ENCODE data around the gene NCOA1. TPM values are rescaled to one million over a fixed set of nuclear protein-coding genes. Genes with fewer than 3 reads are reported as not detected.
"Not testable (repeated sequence)": the region's sequence is repeated elsewhere in the genome, so short reads cannot be mapped to it uniquely, and the experiment has no call there.

The NCOA1 gene
- polyA plus RNA-seq, 1 donor from 2014 or later: 8.7 TPM

GRCh38 chr2:24550301-24550700 is 59.2 kb downstream of the NCOA1 start:
- Mint-ChIP-seq H3K9me3 (peaks cover 0 to 18% (median 2%) of the 10 kb centered on the region in 3 donors), H3K4me1 (peaks cover 9 to 11% (median 11%) of the 10 kb centered on the region in 3 donors)
- H3K27ac Mint-ChIP-seq, H3K4me3 Mint-ChIP-seq, H3K27me3 Mint-ChIP-seq, H3K36me3 Mint-ChIP-seq: not testable (repeated sequence)

GRCh38 chr2:24551016-24551415 is 60.0 kb downstream of the NCOA1 start:
- Mint-ChIP-seq H3K9me3 (peaks cover 0 to 18% (median 2%) of the 10 kb centered on the region in 3 donors), H3K27ac (no peak overlapping the region), H3K4me3 (no peak overlapping the region), H3K4me1 (peaks cover 10 to 14% (median 11%) of the 10 kb centered on the region in 3 donors), H3K27me3 (no peaks in the 10 kb centered on the region), H3K36me3 (peaks cover 13% of the 10 kb centered on the region)

- peaks cover 19% of the 10 kb centered on the region for H3K36me3 Mint-ChIP-seq
- peaks cover 0 to 18% (median 2%) of the 10 kb centered on the region in 3 donors for H3K9me3 Mint-ChIP-seq
- H3K27me3 Mint-ChIP-seq: no peaks in the 10 kb centered on the region
- no peak overlapping the region for H3K27ac Mint-ChIP-seq
- peaks cover 11 to 15% (median 11%) of the 10 kb centered on the region in 3 donors for H3K4me1 Mint-ChIP-seq
- H3K4me3 Mint-ChIP-seq: no peak overlapping the region
These were observed 61.8 kb downstream of the NCOA1 start for GRCh38 chr2:24552836-24553235.

GRCh38 chr2:24558781-24559472 is 67.9 kb downstream of the NCOA1 start:
- H3K27ac Mint-ChIP-seq: peak overlapping the region in 1 of 3 donors; percentile 5
- no peak overlapping the region for H3K4me3 Mint-ChIP-seq
- H3K4me1 Mint-ChIP-seq: peaks cover 17 to 25% (median 24%) of the 10 kb centered on the region in 3 donors
- no peaks in the 10 kb centered on the region for H3K27me3 Mint-ChIP-seq
- no peaks in the 10 kb centered on the region for H3K9me3 Mint-ChIP-seq
- H3K36me3 Mint-ChIP-seq: peaks cover 24% of the 10 kb centered on the region

GRCh38 chr2:24559473-24560113 is 68.5 kb downstream of the NCOA1 start:
- peaks cover 24% of the 10 kb centered on the region for H3K36me3 Mint-ChIP-seq

GRCh38 chr2:24565537-24565936 is 74.5 kb downstream of the NCOA1 start:
- no peak overlapping the region for H3K27ac Mint-ChIP-seq
- no peaks in the 10 kb centered on the region for H3K27me3 Mint-ChIP-seq
- peaks cover 9 to 11% (median 10%) of the 10 kb centered on the region in 3 donors for H3K4me1 Mint-ChIP-seq
- no peaks in the 10 kb centered on the region for H3K9me3 Mint-ChIP-seq
- peaks cover 6% of the 10 kb centered on the region for H3K36me3 Mint-ChIP-seq
- H3K4me3 Mint-ChIP-seq: no peak overlapping the region

More at GRCh38 chr2:24559473-24560113, 68.5 kb downstream of the NCOA1 start:
- Mint-ChIP-seq H3K4me1 (peaks cover 20 to 27% (median 25%) of the 10 kb centered on the region in 3 donors), H3K9me3 (no peaks in the 10 kb centered on the region), H3K27ac (peak overlapping the region in 1 of 3 donors; percentile 5), H3K4me3 (no peak overlapping the region), H3K27me3 (no peaks in the 10 kb centered on the region)

- Mint-ChIP-seq H3K4me1 (peaks cover 9 to 11% (median 10%) of the 10 kb centered on the region in 3 donors), H3K27me3 (no peaks in the 10 kb centered on the region), H3K27ac (no peak overlapping the region), H3K9me3 (no peaks in the 10 kb centered on the region), H3K36me3 (peaks cover 6% of the 10 kb centered on the region), H3K4me3 (no peak overlapping the region)
These were observed 75.2 kb downstream of the NCOA1 start for GRCh38 chr2:24566209-24566608.

- Mint-ChIP-seq H3K4me1 (peaks cover 7 to 11% (median 10%) of the 10 kb centered on the region in 3 donors), H3K4me3 (no peak overlapping the region), H3K27me3 (no peaks in the 10 kb centered on the region), H3K27ac (no peak overlapping the region), H3K9me3 (no peaks in the 10 kb centered on the region), H3K36me3 (peaks cover 6% of the 10 kb centered on the region)
These were observed 75.6 kb downstream of the NCOA1 start for GRCh38 chr2:24566630-24567029.

- no peaks in the 10 kb centered on the region for H3K9me3 Mint-ChIP-seq
- H3K4me1 Mint-ChIP-seq: peaks cover 4 to 14% (median 4%) of the 10 kb centered on the region in 3 donors
- H3K27me3 Mint-ChIP-seq: no peaks in the 10 kb centered on the region
- no peak overlapping the region for H3K27ac Mint-ChIP-seq
- no peak overlapping the region for H3K4me3 Mint-ChIP-seq
- H3K36me3 Mint-ChIP-seq: peaks cover 6% of the 10 kb centered on the region
These were observed 77.5 kb downstream of the NCOA1 start for GRCh38 chr2:24568551-24568950.

GRCh38 chr2:24569565-24569964 is 78.5 kb downstream of the NCOA1 start:
- not testable (repeated sequence) for H3K9me3 Mint-ChIP-seq, H3K27ac Mint-ChIP-seq, H3K36me3 Mint-ChIP-seq, H3K27me3 Mint-ChIP-seq, H3K4me3 Mint-ChIP-seq
- H3K4me1 Mint-ChIP-seq: peaks cover 2 to 11% (median 4%) of the 10 kb centered on the region in 3 donors

GRCh38 chr2:24570225-24570624 is 79.2 kb downstream of the NCOA1 start:
- Mint-ChIP-seq H3K4me3 (no peak overlapping the region), H3K27ac (no peak overlapping the region), H3K27me3 (no peaks in the 10 kb centered on the region), H3K4me1 (peaks cover 5 to 11% (median 9%) of the 10 kb centered on the region in 3 donors), H3K9me3 (no peaks in the 10 kb centered on the region), H3K36me3 (peaks cover 4% of the 10 kb centered on the region)

GRCh38 chr2:24571828-24572442 is 80.9 kb downstream of the NCOA1 start:
- Mint-ChIP-seq H3K4me3 (no peak overlapping the region), H3K27me3 (no peaks in the 10 kb centered on the region), H3K4me1 (peaks cover 13 to 24% (median 20%) of the 10 kb centered on the region in 3 donors), H3K27ac (no peak overlapping the region), H3K36me3 (peaks cover 4% of the 10 kb centered on the region), H3K9me3 (no peaks in the 10 kb centered on the region)

- Mint-ChIP-seq H3K27ac (no peak overlapping the region), H3K4me3 (peak overlapping the region in 1 of 4 donors; percentile 10), H3K9me3 (no peaks in the 10 kb centered on the region), H3K27me3 (no peaks in the 10 kb centered on the region), H3K36me3 (peaks cover 1% of the 10 kb centered on the region), H3K4me1 (peaks cover 23 to 46% (median 40%) of the 10 kb centered on the region in 3 donors)
These were observed 85.1 kb downstream of the NCOA1 start for GRCh38 chr2:24576146-24576545.

- no peaks in the 10 kb centered on the region for H3K27me3 Mint-ChIP-seq
- no peak overlapping the region for H3K27ac Mint-ChIP-seq
- peaks cover 4% of the 10 kb centered on the region for H3K36me3 Mint-ChIP-seq
- H3K4me1 Mint-ChIP-seq: peaks cover 25 to 50% (median 40%) of the 10 kb centered on the region in 3 donors
- H3K4me3 Mint-ChIP-seq: peak overlapping the region in 1 of 4 donors; percentile 58
- no peaks in the 10 kb centered on the region for H3K9me3 Mint-ChIP-seq
These were observed 85.6 kb downstream of the NCOA1 start for GRCh38 chr2:24576617-24577016.

GRCh38 chr2:24577481-24577880 is 86.4 kb downstream of the NCOA1 start:
- H3K27me3 Mint-ChIP-seq: no peaks in the 10 kb centered on the region
- H3K27ac Mint-ChIP-seq: peak overlapping the region in 1 of 3 donors; percentile 76
- peak overlapping the region in 2 of 4 donors; percentile 48 to 50 for H3K4me3 Mint-ChIP-seq

More at GRCh38 chr2:24577481-24577880, 86.4 kb downstream of the NCOA1 start:
- H3K4me1 Mint-ChIP-seq: peaks cover 25 to 53% (median 48%) of the 10 kb centered on the region in 3 donors
- H3K9me3 Mint-ChIP-seq: no peaks in the 10 kb centered on the region
- peaks cover 9% of the 10 kb centered on the region for H3K36me3 Mint-ChIP-seq

Data from IgD-negative memory B cell (primary cell).